Brain pericyte (primary cell): Measurements from ENCODE around the gene OR14K1.
"Not testable (repeated sequence)": the region's sequence is repeated elsewhere in the genome, so short reads cannot be mapped to it uniquely, and the experiment has no call there.

ENCODE experiments used
- DNase-seq: peaks from one replicate; pipeline ENCODE4 v3.0.0-alpha.2; 2012; ENCODE audit warnings: low read depth, low spot score

OR14K1 gene, protein sequence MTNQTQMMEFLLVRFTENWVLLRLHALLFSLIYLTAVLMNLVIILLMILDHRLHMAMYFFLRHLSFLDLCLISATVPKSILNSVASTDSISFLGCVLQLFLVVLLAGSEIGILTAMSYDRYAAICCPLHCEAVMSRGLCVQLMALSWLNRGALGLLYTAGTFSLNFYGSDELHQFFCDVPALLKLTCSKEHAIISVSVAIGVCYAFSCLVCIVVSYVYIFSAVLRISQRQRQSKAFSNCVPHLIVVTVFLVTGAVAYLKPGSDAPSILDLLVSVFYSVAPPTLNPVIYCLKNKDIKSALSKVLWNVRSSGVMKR

DNA sequence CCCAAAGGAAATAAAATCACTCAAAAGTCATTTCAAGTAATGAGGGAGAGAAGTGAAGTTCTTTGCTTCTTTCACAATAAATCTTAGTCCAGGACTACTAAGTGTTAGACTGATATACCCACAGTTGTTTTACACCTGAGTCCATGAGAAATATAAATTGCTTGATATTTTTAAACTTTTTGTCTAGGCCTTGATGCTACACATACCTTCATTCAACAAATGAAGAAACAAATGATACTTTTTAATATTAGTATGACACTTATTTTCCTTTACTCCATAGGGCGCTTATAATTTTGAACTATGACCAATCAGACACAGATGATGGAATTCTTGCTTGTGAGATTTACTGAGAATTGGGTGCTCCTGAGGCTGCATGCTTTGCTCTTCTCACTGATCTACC lies at the start of gene OR14K1:
Gene OR14K1 (plus strand): TSS at position 301 of the 400 bp plus-strand sequence. CDS start 0 bp downstream, at position 301.
- no peak for DNase-seq

DNA sequence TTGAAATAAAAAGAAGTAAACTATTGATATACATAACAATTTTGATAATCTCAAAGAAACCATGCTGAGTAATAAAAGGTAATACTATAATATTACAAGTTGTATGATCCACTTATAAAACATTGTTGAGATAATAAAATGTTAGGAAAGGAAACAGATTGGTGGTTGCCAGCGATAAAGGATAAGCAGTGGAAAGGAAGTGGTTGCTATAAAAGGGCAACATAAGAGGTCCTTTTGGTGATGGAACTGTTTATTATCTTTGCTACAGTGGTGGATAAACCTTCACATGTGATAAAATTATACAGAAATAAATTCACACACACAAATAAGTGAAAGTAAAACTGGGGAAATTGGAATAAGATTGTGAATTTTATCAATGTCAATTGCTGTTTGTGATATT lies 37.1 kb upstream of the OR14K1 start:
- no peak for DNase-seq

DNA sequence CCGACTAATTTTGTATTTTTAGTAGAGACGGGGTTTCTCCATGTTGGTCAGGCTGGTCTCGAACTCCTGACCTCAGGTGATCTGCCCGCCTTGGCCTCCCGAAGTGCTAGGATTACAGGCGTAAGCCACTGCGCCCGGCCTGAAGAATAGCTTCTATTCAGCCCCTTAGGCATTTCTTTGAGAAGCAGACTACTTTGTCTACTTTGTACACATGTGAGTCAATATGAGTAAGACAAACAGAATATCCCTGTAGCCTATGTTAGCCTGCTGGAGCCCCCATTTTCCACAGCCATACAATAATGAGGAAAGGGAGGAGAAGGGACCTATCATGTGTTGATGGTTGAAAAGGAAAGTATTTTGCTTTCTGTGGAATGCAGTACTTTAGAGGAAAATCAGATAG lies 27.7 kb upstream of the OR14K1 start:
- DNase-seq: not testable (repeated sequence)

DNA sequence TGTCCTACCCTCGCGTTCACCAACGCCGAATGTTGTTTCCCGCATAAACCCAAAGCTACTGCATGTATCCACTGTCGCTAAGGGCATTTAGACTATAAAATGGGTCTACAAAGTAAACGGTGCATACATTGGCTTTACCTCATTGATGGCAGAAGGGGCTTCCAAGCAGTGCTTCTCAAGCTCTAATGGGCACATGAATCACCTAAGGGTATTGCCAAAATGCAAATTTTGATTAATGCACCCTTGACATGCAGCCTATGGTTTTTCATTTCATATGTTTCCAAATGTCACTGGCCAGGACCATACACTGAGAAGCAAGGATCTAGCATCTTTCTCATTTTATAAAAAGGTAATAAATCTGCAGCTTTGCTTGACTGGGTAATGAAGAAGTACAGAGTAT lies 24.7 kb upstream of the OR14K1 start:
- DNase-seq: no peak

DNA sequence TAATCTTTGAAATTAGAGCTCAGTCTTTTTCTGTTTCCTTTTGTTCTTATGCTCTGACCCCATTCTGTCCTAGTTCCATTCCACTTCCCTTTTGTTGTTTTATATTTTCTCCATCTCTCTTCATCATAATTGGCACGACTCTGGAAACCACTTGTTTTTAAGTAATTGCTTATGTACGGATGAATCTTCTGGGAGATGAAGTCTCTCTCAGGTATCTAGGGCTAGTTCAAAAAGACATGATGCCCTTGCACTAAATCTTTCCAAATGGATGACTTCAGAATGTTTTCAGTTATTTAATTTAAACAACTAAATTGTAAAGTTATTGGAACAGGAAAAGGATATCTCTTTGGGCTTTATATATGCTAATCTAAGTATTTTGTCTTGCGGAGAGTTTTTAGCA lies 21.9 kb upstream of the OR14K1 start, which contains the start of gene OR6F1:
Gene OR6F1 (minus strand): TSS at position 101 of the 400 bp plus-strand sequence. CDS start 3,891 bp downstream, outside the sequence.
- no peak for DNase-seq

DNA sequence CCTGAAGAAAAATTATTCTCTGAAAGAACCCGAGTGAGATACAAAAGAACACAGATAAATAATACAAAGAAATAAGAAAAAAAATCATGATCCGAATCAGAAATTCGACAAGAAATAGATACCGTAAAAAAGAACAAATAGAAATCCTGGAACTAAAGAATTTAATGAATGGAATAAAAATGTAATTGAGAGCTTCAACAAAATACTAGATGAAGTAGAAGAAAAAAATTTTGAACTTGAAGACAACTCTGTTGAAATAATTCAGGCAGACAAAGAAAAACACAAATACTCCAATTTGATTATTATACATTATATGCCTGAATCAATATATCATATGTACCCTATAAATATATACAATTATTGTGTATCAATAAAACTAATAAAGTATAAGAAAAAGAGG lies 17.2 kb upstream of the OR14K1 start:
- no peak for DNase-seq

DNA sequence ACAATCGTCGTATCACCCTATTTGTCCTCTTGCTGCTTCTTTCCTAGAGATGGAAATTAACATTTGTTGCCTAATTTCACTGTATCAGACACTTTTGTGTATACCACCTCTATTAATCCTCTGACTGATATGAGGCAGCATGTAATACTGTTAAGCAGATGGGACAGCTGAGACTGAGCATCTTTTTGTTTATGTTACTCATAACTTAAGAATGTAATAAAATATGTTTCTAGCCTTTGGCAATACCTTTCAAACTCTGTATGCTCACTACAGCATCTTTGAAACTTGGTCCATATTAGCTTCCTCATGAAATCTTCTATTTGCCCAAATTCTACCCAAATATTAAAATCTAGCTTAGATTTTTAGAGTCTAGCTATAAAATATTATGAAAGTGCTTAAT lies 2.3 kb downstream of the OR14K1 start:
- no peak for DNase-seq

DNA sequence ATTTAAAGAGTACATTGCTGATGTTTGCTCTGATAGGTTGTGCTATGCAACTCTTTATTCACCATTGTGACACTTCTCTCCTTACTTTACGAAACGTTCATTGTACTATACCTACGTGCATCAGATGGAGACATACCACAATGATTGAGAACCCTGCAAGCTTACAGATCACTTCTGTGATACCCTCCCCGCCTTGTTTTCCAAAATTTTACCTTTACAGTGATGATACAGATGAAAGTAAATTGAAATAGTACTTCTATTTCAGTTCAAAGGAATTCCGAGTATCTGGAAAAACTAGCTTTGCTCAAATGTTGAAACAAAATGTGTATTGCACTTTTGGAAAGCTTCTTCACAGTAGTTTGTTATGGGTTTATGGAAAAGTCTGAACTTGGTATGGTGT lies 3.3 kb downstream of the OR14K1 start:
- DNase-seq: no peak

DNA sequence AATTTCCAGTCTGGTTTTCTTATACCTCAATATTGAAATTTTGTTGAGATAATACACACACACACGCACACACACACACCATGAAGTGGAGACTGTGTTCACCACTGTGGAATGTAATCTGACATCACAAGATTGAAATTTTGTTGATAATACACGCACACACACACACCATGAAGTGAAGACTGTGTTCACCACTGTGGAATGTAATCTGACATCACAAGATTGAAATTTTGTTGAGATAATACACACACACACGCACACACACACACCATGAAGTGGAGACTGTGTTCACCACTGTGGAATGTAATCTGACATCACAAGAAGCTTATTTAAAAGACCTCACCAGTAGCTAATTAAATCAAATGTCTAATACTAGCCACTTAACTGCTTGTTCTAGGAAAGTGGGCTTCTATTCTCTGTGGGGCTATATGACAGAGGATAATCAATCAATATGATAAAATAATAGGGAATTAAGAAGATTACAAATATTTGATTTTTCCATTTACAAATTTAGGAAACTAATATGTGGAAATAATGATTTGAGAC lies 3.9 kb downstream of the OR14K1 start:
- DNase-seq: not testable (repeated sequence)

DNA sequence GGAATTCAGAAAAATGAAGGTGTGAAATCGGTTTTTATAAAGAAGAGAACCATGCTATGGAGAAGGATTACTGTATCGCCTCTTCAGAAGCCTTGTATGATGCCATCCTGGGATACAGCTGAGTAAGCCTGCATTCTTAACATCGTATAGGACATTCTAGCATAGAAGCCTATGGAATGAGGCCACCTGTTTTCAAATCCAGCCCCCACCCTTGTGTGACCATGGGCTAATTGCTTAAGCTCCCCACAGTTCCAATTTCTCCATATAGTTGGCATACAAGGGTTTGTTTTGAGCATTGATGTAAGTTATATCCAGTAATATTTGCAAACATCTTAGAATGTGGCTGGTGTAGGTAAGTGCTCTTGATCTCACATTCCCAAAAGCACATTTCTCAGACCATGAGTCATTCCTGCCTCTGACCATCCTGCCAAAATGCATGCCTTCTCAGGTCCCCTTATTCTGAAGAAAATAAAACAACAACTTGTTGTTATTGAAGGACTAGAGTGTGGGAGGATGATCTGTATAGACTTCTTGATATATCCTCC lies 8.0 kb downstream of the OR14K1 start:
- no peak for DNase-seq

DNA sequence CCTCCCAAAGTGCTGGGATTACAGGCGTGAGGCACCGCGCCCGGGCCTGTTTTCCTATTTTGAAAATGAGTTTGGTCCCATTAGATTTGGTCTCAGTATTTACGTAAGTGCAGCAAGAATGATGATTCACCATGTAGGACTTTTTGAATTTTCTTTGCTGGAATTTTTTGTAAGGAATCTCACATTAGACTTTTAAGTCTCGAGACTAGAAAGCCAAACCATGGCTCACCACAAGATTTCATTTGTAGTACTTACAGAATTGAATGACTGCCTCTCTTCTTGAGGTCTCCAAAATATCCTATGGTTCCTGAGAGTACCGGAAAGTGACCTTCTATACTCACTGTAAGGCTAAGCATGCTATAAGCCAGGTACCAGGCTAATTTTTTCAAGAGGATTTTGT lies 9.2 kb downstream of the OR14K1 start:
- no peak for DNase-seq

DNA sequence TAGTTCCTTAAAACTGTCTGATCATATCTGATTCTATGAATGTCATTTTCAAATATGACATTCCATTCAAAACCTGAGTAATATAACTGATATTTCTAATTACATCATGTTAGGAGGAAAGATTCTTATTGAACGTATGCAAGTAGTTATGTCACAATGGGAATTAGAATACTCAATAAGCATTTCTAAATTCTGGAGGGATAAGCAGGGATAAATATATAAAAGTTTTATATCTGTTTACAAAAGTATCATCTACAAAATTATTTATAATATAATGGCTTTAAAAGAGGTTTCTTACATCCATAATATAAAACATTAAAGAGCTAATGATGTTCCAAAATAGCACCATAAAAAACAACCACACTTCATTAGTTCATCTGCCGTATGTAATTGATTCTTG lies 9.6 kb downstream of the OR14K1 start, which contains the start of gene OR14A2:
Gene OR14A2 (minus strand): TSS at position 101 of the 400 bp plus-strand sequence.
- no peak for DNase-seq

DNA sequence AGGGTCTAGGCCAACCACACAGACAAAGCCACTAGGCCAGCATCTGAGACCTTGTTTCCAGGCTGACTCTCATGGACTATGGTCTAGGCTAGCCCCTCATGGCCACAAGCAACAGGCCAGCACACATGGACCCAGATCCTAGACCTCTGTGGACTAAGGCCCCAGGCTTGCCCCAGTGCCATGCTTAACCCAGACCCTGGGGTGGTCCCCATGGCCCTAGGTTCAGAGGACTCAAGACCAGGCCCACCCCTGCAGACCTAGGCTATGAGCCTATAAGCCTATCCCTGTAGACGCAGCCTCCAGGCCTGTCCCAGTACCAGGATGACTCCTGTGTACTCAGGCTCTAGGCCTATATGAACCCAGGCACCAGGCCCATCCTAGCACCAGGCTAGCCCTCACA lies 11.5 kb downstream of the OR14K1 start:
- DNase-seq: no peak

DNA sequence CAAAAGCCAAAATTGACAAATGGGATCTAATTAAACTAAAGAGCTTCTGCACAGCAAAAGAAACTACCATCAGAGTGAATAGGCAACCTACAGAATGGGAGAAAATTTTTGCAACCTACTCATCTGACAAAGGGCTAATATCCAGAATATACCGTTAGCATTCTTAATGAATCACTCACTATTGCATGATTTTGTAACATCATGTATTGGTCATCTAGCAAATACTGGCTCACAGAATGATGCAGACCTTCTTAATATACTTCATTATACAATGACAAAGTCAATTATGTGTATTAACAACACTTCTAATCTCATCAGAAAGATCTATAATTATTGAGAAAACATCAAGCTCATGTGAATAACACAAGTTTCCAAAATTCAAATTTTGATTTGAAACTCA lies 15.9 kb downstream of the OR14K1 start:
- DNase-seq: not testable (repeated sequence)

DNA sequence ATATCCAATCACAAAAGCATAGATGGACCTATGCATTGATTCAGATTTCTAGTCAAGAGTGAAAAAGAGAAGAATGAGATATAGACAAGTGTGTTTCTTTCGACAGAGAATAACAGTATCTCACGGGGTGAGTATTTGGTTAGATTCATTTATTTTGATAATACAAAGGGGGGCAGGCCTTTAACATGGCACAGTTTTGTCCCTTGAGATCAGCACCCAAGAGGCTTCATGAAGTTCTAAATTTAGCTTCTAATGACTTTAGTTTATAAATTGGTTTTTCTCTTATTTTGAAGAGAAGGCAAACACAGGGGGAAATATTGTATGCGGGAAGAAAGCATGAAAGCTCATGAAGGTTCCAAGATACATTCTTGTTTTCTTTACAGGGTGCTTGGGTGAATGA lies 22.0 kb downstream of the OR14K1 start, which contains the start of gene OR1C1:
Gene OR1C1 (minus strand): TSS at position 101 of the 400 bp plus-strand sequence. CDS start 2,150 bp downstream, outside the sequence.
- DNase-seq: no peak

DNA sequence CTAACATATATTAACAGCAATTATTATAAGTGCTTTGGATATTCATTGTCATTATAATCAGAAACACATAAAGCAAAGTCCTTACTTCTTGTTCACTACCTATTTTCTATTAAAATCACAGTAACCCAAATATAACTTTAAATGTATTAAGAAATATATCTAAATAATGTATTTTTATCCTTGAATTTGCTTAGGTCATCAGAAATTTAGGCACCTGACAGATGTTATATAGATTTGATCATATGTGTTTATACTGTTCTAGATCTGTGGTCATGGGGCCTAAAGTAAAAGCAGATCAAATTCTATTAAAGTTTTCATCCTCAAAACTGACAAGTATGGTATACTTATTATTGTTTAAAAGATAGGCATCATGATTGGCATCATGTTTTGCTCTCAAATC lies 31.2 kb downstream of the OR14K1 start:
- no peak for DNase-seq
